Measurements from ENCODE around the gene DDX24.

Gene DDX24

DNA sequence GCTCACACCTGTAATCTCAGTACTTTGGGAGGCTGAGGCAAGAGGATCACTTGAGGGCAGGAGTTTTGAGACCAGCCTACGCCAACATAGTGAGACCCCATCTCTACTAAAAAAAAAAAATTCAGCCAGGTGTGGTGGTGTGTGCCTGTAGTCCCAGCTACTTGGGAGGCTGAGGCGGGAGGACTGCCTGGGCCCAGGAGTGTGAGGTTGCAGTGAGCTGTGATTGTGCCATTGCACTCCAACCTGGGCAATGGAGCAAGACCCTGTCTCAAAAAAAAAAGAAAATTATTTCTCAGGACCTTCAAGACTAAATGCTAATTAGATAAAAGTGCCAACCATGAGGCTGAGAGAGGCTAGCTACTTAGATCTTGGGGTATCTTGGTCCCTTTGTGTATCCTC is 31.4 kb downstream of the DDX24 start:
- Histone ChIP-seq H3K4me1 (ENCODE audit: control insufficient read depth, insufficient read depth, low read length) (no peaks in the 10 kb centered on the region; the same call in 1 of the 2 replicates), H3K27me3 (ENCODE audit: control insufficient read depth, insufficient read depth, low read length) (no peaks in the 10 kb centered on the region), H3K4me3 (ENCODE audit: low read length) (no peak overlapping the region), H3K36me3 (ENCODE audit: control insufficient read depth, insufficient read depth, low read length) (peaks cover 28% of the 10 kb centered on the region), H3K27ac (ENCODE audit: low read length) (no peak overlapping the region), H3K9me3 (ENCODE audit: control insufficient read depth, insufficient read depth, low read length) (no peaks in the 10 kb centered on the region)
- no CpG with 5 or more reads among the region's 2 CpGs for WGBS (ENCODE audit: insufficient coverage, insufficient read length)
- DNase-seq (ENCODE audit: low read depth, low spot score): no peak

DNA sequence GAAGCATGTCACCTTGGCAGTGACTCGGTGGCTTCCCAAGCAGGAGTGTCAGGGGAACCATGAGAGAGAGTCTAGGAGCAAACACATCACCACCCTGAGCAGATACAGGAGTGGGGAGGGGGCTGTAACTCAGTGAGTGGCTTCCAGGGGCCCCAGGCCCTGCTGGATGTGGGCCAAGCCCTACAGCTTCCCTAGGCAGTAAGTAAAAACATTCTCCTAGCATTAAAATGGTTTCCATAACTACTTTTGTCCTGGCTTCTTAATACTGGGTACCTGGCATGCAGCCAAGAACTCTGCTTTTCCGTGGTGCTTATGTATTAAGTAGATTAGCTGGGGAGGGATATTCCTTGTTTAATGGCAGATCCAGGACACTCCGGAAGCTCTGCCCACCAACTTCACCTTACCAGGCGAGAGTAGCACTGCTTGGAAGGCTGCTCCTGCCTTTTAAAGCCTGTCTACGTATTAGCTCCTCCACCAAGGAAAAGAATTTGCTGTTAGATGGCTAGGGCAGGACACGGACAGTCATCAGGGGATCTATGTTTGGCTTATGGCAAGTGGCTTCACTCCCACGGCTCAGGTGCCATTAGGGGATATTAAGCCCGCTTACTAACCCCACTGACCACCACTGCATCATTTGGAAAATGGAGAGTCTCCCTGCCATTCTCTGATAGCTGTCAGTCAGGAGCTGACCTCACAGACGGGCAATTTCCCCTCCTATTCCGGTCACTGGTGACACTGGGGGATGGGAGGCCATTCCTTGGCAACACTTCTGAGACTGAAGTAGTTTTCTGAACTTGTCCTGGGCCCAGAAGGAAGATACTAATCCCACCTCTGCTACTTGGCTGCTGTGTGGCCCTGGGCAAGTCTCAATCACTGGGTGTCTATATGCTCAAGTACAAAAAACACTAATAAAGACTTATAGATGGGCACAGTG is 32.0 kb downstream of the DDX24 start:
- H3K27me3 ChIP-seq (ENCODE audit: control insufficient read depth, insufficient read depth, low read length): no peaks in the 10 kb centered on the region
- H3K4me3 ChIP-seq (ENCODE audit: low read length): no peak overlapping the region
- WGBS (ENCODE audit: insufficient coverage, insufficient read length): no CpG with 5 or more reads among the region's 10 CpGs
- peaks cover 33% of the 10 kb centered on the region for H3K36me3 ChIP-seq (ENCODE audit: control insufficient read depth, insufficient read depth, low read length)
- no peaks in the 10 kb centered on the region for H3K9me3 ChIP-seq (ENCODE audit: control insufficient read depth, insufficient read depth, low read length)
- H3K27ac ChIP-seq (ENCODE audit: low read length): no peak overlapping the region
- no peaks in the 10 kb centered on the region; the same call in 1 of the 2 replicates for H3K4me1 ChIP-seq (ENCODE audit: control insufficient read depth, insufficient read depth, low read length)
- DNase-seq (ENCODE audit: low read depth, low spot score): no peak

DNA sequence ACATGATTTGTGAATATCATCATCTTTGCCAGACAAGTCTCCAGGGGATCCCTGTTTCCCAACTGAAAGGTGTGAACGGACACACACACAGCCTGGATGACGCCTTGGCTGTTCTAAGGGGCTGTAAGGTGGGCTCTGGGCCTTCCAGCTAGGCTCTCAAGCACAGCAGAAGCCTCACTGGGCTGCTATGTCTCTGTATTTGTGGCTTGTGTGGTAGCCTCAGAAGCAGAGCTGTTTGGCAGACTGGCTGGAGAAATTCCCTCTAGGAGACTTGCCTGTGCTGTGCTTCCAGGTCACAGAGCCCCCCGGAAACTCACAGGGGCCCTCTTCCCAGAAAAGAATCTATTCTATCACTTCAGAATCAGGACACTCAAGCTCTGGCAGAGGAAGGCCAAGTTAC is 33.4 kb downstream of the DDX24 start:
- Histone ChIP-seq H3K4me3 (ENCODE audit: low read length) (no peak overlapping the region), H3K27ac (ENCODE audit: low read length) (no peak overlapping the region), H3K36me3 (ENCODE audit: control insufficient read depth, insufficient read depth, low read length) (peaks cover 36% of the 10 kb centered on the region), H3K27me3 (ENCODE audit: control insufficient read depth, insufficient read depth, low read length) (no peaks in the 10 kb centered on the region), H3K4me1 (ENCODE audit: control insufficient read depth, insufficient read depth, low read length) (no peaks in the 10 kb centered on the region; the same call in 1 of the 2 replicates), H3K9me3 (ENCODE audit: control insufficient read depth, insufficient read depth, low read length) (no peaks in the 10 kb centered on the region)
- DNase-seq (ENCODE audit: low read depth, low spot score): no peak
- WGBS (ENCODE audit: insufficient coverage, insufficient read length): no CpG with 5 or more reads among the region's 3 CpGs

DNA sequence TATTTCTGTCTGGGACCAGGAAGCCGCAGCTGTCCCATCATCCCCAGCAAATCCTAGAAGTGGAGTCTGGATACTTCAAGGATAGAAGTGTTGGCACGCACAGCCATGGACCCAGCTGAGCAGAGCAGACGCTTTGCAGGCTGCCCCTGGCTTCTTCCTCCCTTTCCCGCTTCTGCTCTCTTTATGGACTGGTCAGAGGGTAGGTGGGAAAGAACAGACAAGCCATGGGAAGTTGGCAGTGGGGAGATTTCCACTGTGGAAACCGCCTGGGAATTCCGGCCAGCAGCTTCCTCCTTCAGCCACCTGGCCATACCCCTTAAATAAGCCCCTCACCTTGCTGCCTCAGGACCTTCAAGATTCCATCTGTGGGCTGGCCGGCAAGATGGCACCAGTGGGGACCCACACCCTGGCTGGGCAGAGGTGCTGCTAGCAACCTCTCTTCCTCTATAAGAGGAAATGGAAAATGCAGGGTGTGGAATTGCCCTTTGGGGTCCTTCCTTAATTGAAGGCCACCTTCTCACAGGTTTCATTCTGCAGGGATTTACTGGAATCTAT is 34.2 kb downstream of the DDX24 start:
- H3K36me3 ChIP-seq (ENCODE audit: control insufficient read depth, insufficient read depth, low read length): peaks cover 34% of the 10 kb centered on the region
- no CpG with 5 or more reads among the region's 7 CpGs for WGBS (ENCODE audit: insufficient coverage, insufficient read length)
- H3K27me3 ChIP-seq (ENCODE audit: control insufficient read depth, insufficient read depth, low read length): no peaks in the 10 kb centered on the region
- H3K9me3 ChIP-seq (ENCODE audit: control insufficient read depth, insufficient read depth, low read length): no peaks in the 10 kb centered on the region
- DNase-seq (ENCODE audit: low read depth, low spot score): no peak
- no peak overlapping the region for H3K4me3 ChIP-seq (ENCODE audit: low read length)
- no peaks in the 10 kb centered on the region for H3K4me1 ChIP-seq (ENCODE audit: control insufficient read depth, insufficient read depth, low read length)
- H3K27ac ChIP-seq (ENCODE audit: low read length): no peak overlapping the region

DNA sequence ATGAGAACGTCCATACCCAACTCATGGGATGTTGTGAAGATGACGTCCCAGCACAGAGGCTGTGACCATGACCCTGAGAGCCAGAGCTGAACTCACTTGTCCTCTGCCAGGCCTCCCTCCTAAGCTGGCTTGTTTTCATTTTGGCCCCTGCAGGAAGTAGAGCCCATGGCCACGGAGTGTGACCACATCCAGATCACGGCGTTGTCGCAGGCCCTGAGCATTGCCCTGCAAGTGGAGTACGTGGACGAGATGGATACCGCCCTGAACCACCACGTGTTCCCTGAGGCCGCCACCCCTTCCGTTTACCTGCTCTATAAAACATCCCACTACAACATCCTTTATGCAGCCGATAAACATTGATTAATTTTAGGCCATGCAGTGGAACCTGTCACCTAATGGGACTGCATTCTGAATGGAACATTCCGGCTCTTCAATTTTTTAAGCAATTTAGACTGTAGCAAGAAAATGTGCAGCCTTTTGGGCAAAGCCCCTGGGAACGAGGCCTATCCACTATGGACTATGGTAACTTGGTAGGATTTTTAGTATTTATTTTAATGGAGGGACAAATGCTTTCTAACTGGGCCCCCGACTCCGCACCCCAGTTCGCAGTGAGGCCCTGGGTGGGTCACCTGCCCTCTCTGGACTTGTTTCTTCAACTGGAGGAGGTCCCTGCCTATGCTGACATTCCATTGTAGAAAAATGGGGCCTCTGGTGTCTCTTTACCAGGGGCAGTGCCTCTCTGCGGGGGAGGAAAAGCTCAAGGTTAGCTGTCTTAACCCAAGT is 35.2 kb downstream of the DDX24 start:
- Histone ChIP-seq H3K4me1 (ENCODE audit: control insufficient read depth, insufficient read depth, low read length) (no peaks in the 10 kb centered on the region), H3K9me3 (ENCODE audit: control insufficient read depth, insufficient read depth, low read length) (no peaks in the 10 kb centered on the region), H3K27ac (ENCODE audit: low read length) (no peak overlapping the region), H3K4me3 (ENCODE audit: low read length) (no peak overlapping the region), H3K27me3 (ENCODE audit: control insufficient read depth, insufficient read depth, low read length) (no peaks in the 10 kb centered on the region), H3K36me3 (ENCODE audit: control insufficient read depth, insufficient read depth, low read length) (peaks cover 29% of the 10 kb centered on the region)
- DNase-seq (ENCODE audit: low read depth, low spot score): no peak
- no CpG with 5 or more reads among the region's 19 CpGs for WGBS (ENCODE audit: insufficient coverage, insufficient read length)

DNA sequence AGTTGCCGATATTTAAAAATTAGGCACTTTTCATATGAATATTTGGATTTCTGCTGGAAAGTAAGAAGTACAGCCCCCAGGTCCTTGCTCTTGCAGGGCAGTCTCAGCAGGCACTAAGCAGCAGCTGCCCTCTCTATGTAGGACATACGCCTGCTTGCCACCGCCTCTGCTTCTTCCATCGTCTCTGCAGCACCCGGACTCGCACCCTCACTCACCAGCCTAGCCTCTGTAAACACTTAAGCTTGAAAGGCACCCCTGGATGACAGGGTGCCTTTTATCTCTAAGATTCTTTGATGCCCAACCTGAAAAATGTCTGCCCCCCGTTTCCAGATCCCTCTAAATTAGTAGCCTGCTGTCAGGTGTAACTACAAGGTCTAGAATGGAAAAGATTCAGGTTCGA is 35.9 kb downstream of the DDX24 start:
- no CpG with 5 or more reads among the region's 8 CpGs for WGBS (ENCODE audit: insufficient coverage, insufficient read length)
- Histone ChIP-seq H3K4me1 (ENCODE audit: control insufficient read depth, insufficient read depth, low read length) (no peaks in the 10 kb centered on the region), H3K4me3 (ENCODE audit: low read length) (no peak overlapping the region), H3K9me3 (ENCODE audit: control insufficient read depth, insufficient read depth, low read length) (no peaks in the 10 kb centered on the region), H3K27me3 (ENCODE audit: control insufficient read depth, insufficient read depth, low read length) (no peaks in the 10 kb centered on the region), H3K36me3 (ENCODE audit: control insufficient read depth, insufficient read depth, low read length) (peaks cover 24% of the 10 kb centered on the region), H3K27ac (ENCODE audit: low read length) (no peak overlapping the region)
- no peak for DNase-seq (ENCODE audit: low read depth, low spot score)

DNA sequence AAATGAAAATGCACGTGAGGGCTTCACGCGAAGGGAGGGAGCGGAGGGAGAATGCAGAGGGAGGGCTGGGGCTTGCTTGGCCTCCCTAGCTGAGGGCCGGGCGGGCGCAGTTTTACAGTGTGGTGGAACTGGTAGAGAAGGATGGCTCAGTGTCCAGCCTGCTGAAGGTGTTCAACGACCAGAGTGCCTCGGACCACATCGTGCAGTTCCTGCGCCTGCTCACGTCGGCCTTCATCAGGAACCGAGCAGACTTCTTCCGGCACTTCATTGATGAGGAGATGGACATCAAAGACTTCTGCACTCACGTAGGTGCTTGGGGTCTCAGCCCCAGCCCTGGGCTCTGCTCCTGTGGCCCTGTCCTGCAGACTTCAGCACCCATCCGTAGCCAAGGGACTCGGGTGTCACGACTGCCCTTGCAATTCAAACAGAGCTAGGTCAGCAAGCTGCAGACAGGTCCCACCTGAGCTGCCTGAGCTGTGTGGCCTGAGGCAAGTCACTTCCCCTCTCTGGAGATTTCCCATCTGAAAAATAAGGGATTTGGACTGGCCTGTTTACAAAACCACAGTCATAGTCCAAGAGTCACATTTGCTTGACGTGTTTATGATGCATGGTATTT is 36.4 kb downstream of the DDX24 start:
- no peaks in the 10 kb centered on the region for H3K4me1 ChIP-seq (ENCODE audit: control insufficient read depth, insufficient read depth, low read length)
- no peak overlapping the region for H3K27ac ChIP-seq (ENCODE audit: low read length)
- peaks cover 21% of the 10 kb centered on the region; the same call in 1 of the 2 replicates for H3K36me3 ChIP-seq (ENCODE audit: control insufficient read depth, insufficient read depth, low read length)
- no CpG with 5 or more reads among the region's 20 CpGs for WGBS (ENCODE audit: insufficient coverage, insufficient read length)
- no peak for DNase-seq (ENCODE audit: low read depth, low spot score)
- H3K4me3 ChIP-seq (ENCODE audit: low read length): no peak overlapping the region
- H3K9me3 ChIP-seq (ENCODE audit: control insufficient read depth, insufficient read depth, low read length): no peaks in the 10 kb centered on the region
- no peaks in the 10 kb centered on the region for H3K27me3 ChIP-seq (ENCODE audit: control insufficient read depth, insufficient read depth, low read length)

DNA sequence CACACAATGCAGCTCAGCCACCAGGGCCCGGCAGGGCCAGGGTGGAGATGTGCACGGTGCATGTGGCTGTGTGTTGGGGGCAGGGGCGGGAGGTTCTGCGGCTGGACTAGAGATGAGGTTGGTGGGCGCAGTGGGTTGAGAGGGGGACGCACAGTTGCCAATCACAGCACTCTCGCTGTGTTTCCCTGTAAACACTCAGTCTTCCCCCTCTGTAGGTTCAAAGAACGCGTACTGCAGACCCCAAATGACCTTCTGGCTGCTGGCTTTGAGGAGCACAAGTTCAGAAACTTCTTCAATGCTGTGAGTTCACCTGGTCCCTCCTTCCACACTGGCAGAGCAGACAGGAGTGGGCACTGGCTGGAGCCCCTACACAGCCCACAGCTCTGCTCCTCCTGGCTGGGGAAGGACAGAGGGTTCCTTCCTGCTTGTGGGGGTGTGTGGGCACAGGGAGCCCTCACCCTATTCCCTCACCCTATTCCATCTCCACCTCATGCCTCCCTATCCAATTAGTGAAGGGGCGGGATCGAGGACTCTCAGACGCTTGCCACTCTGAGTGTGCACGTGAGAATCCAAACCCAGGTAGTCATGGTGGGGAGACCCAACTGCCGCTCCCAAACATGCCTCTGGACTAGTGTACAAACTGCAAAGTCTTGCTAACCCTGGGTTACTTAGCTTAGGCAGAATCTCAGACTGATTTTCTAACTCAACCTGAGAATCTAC is 37.1 kb downstream of the DDX24 start:
- Histone ChIP-seq H3K36me3 (ENCODE audit: control insufficient read depth, insufficient read depth, low read length) (peaks cover 21% of the 10 kb centered on the region; the same call in 1 of the 2 replicates), H3K9me3 (ENCODE audit: control insufficient read depth, insufficient read depth, low read length) (no peaks in the 10 kb centered on the region), H3K27me3 (ENCODE audit: control insufficient read depth, insufficient read depth, low read length) (no peaks in the 10 kb centered on the region), H3K27ac (ENCODE audit: low read length) (no peak overlapping the region), H3K4me3 (ENCODE audit: low read length) (no peak overlapping the region), H3K4me1 (ENCODE audit: control insufficient read depth, insufficient read depth, low read length) (no peaks in the 10 kb centered on the region)
- DNase-seq (ENCODE audit: low read depth, low spot score): no peak
- no CpG with 5 or more reads among the region's 14 CpGs for WGBS (ENCODE audit: insufficient coverage, insufficient read length)

DNA sequence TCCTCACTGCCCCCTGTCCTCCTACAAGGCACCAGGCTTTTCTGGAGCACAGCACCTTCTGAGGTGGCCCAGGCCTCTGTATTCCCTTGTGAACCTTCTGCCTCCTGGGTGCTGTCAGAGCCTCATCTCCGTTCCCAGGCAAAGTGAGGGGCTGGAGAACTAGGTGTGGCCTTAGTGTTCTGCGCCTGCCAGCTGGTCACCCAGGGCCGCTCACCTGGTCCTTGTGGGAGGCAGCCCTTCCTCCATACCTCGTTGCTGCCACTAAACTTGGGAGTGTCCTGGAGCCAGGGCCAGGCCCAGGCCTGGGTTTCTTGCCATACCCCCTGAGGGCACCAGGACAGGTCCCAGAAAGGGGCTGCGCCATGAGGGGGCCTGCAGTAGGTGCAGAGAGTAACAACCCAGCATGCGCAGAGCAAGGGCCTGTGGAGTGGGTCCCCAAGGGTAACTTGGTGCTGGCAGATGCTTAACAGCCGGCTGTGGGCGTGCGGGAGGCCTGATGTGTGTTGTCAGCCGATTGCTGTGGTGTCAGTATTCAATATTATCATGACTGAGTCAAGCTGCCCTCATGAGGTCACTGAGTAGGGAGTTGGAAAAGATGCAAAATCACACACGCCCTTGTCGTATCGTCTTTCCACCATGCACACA is 37.8 kb downstream of the DDX24 start:
- Histone ChIP-seq H3K27me3 (ENCODE audit: control insufficient read depth, insufficient read depth, low read length) (no peaks in the 10 kb centered on the region), H3K4me1 (ENCODE audit: control insufficient read depth, insufficient read depth, low read length) (no peaks in the 10 kb centered on the region), H3K36me3 (ENCODE audit: control insufficient read depth, insufficient read depth, low read length) (0 out of 2 replicates have a peak, but pooled peaks cover 18% of the 10 kb centered on the region), H3K9me3 (ENCODE audit: control insufficient read depth, insufficient read depth, low read length) (no peaks in the 10 kb centered on the region), H3K27ac (ENCODE audit: low read length) (no peak overlapping the region), H3K4me3 (ENCODE audit: low read length) (no peak overlapping the region)
- no peak for DNase-seq (ENCODE audit: low read depth, low spot score)
- no CpG with 5 or more reads among the region's 13 CpGs for WGBS (ENCODE audit: insufficient coverage, insufficient read length)
